Measurements from ENCODE around the gene ZNHIT6.

ZNHIT6 gene

GRCh38 chr1:85623061-85623471 lies 85.2 kb downstream of the ZNHIT6 start:
- 40% methylated on average over 1 of the region's 1 CpG for WGBS
- no peak overlapping the region for H2AFZ ChIP-seq (ENCODE audit: low read depth, low read length)

DNA sequence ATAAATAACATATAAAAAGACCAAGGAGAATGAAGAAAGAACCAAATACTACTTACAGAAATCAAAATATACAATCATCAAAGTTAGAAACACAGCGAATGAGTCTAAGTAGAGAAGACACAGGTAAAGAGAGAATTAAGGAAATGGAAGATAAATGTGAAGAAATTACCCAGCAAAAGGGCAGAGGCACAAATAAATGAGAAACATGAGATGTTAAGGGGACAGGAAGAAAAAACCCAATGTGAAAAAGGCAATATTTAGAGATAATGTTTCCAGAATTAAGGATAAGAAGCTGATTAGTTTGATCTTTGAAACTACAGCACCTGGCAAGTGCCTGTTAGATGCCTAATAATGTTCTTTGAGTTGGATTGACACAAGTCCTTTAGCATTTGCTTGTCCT lies 86.8 kb downstream of the ZNHIT6 start:
- Histone ChIP-seq H3K14ac (ENCODE audit: low read length in 2 of 2) (no peak overlapping the region), H3K4me2 (ENCODE audit: low read length, poor library complexity, severe bottlenecking) (no peak overlapping the region), H3K9ac (ENCODE audit: low read length) (no peak overlapping the region), H3K36me3 (ENCODE audit: control insufficient read depth in 1 of 2, insufficient read depth in 2 of 2, low read depth in 1 of 2, low read length in 2 of 2) (peaks cover 0 to under 1% of the 10 kb centered on the region in 2 experiments), H3K18ac (ENCODE audit: low read depth in 1 of 2, low read length in 2 of 2) (no peak overlapping the region), H3K4ac (ENCODE audit: low read depth in 1 of 2, low read length in 2 of 2) (no peak overlapping the region), H2BK5ac (ENCODE audit: low read depth, low read length, poor library complexity, severe bottlenecking) (no peak overlapping the region), H2AK5ac (ENCODE audit: low read length, severe bottlenecking) (no peak overlapping the region), H2BK15ac (ENCODE audit: low read depth, poor library complexity, severe bottlenecking) (no peak overlapping the region), H2AFZ (ENCODE audit: low read depth, low read length) (no peak overlapping the region), H4K8ac (ENCODE audit: low read length) (no peak overlapping the region), H3K79me1 (replicated peaks; ENCODE audit: low read length, poor library complexity, severe bottlenecking) (no peaks in the 10 kb centered on the region), H3K9me3 (ENCODE audit: control insufficient read depth, low read length) (peaks cover 26% of the 10 kb centered on the region), H3K23ac (ENCODE audit: low read length in 2 of 2) (no peak overlapping the region), H2BK120ac (ENCODE audit: low read depth, low read length) (no peak overlapping the region), H4K91ac (ENCODE audit: low read length) (no peak overlapping the region), H2BK12ac (ENCODE audit: low read length in 2 of 2) (no peak overlapping the region), H3K4me3 (ENCODE audit: insufficient read depth in 1 of 2, low read depth in 1 of 2, low read length in 2 of 2) (peak overlapping the region in 1 of 2 experiments; percentile 38), H3K4me1 (ENCODE audit: control insufficient read depth, insufficient read depth, low read depth, low read length) (no peaks in the 10 kb centered on the region), H3K27me3 (ENCODE audit: control insufficient read depth in 1 of 2, insufficient read depth in 1 of 2, low read length in 2 of 2) (no peaks in the 10 kb centered on the region), H3K27ac (ENCODE audit: low read length, poor library complexity, severe bottlenecking) (no peak overlapping the region)
- DNase-seq: no peak
- WGBS: 100% methylated on average over 1 of the region's 1 CpG

More at GRCh38 chr1:85623061-85623471, 85.2 kb downstream of the ZNHIT6 start:
- H3K9ac ChIP-seq (ENCODE audit: low read length): no peak overlapping the region
- H3K4me2 ChIP-seq (ENCODE audit: low read length, poor library complexity, severe bottlenecking): no peak overlapping the region
- no peak overlapping the region for H4K8ac ChIP-seq (ENCODE audit: low read length)
- H3K23ac ChIP-seq (ENCODE audit: low read length in 2 of 2): no peak overlapping the region
- H3K27me3 ChIP-seq (ENCODE audit: control insufficient read depth in 1 of 2, insufficient read depth in 1 of 2, low read length in 2 of 2): no peaks in the 10 kb centered on the region
- peak overlapping the region in 1 of 2 experiments; percentile 54 for H2BK12ac ChIP-seq (ENCODE audit: low read length in 2 of 2)
- peak overlapping the region; percentile 91 for H2BK15ac ChIP-seq (ENCODE audit: low read depth, poor library complexity, severe bottlenecking)
- peak overlapping the region; percentile 5 for H2BK5ac ChIP-seq (ENCODE audit: low read depth, low read length, poor library complexity, severe bottlenecking)
- peaks cover 26% of the 10 kb centered on the region for H3K9me3 ChIP-seq (ENCODE audit: control insufficient read depth, low read length)
- H3K4ac ChIP-seq (ENCODE audit: low read depth in 1 of 2, low read length in 2 of 2): no peak overlapping the region
- peak; percentile 80 for DNase-seq
- H3K36me3 ChIP-seq (ENCODE audit: control insufficient read depth in 1 of 2, insufficient read depth in 2 of 2, low read depth in 1 of 2, low read length in 2 of 2): no peaks in the 10 kb centered on the region
- H3K18ac ChIP-seq (ENCODE audit: low read depth in 1 of 2, low read length in 2 of 2): peak overlapping the region; percentile 59 to 63
- no peak overlapping the region for H3K4me3 ChIP-seq (ENCODE audit: insufficient read depth in 1 of 2, low read depth in 1 of 2, low read length in 2 of 2)
- peaks cover 2% of the 10 kb centered on the region for H3K79me1 ChIP-seq (replicated peaks; ENCODE audit: low read length, poor library complexity, severe bottlenecking)
- peak overlapping the region; percentile 45 for H3K27ac ChIP-seq (ENCODE audit: low read length, poor library complexity, severe bottlenecking)
- peaks cover 3% of the 10 kb centered on the region for H3K4me1 ChIP-seq (ENCODE audit: control insufficient read depth, insufficient read depth, low read depth, low read length)
- H2AK5ac ChIP-seq (ENCODE audit: low read length, severe bottlenecking): peak overlapping the region; percentile 90
- no peak overlapping the region for H3K14ac ChIP-seq (ENCODE audit: low read length in 2 of 2)
- no peak overlapping the region for H4K91ac ChIP-seq (ENCODE audit: low read length)
- no peak overlapping the region for H2BK120ac ChIP-seq (ENCODE audit: low read depth, low read length)

- no peak overlapping the region for H3K14ac ChIP-seq (ENCODE audit: low read length in 2 of 2)
Measured at GRCh38 chr1:85617633-85618100, 90.6 kb downstream of the ZNHIT6 start.

DNA sequence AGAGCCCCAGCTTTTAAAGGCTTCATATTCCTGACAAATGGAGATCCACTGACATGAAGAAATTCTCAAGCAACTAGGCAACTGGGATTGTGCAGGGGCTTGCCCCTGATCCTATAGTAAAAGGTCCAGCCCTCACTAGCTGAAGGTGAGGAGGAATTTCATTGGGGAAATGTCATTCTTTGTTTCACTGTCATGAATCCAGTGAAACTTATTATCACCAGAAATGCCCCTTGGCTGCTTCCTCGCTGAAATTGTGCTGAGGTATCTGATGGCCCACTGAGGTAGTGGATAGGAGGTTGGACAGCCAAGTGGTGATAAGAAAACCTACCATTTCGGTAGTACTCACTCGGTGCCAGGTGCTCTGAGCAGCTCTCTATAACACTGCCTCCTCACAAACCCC lies 91.5 kb downstream of the ZNHIT6 start:
- Histone ChIP-seq H3K4me3 (ENCODE audit: insufficient read depth in 1 of 2, low read depth in 1 of 2, low read length in 2 of 2) (no peak overlapping the region), H4K91ac (ENCODE audit: low read length) (no peak overlapping the region), H3K27ac (ENCODE audit: low read length, poor library complexity, severe bottlenecking) (no peak overlapping the region), H3K27me3 (ENCODE audit: control insufficient read depth in 1 of 2, insufficient read depth in 1 of 2, low read length in 2 of 2) (no peaks in the 10 kb centered on the region), H3K36me3 (ENCODE audit: control insufficient read depth in 1 of 2, insufficient read depth in 2 of 2, low read depth in 1 of 2, low read length in 2 of 2) (peaks cover 0 to 6% of the 10 kb centered on the region in 2 experiments), H3K9ac (ENCODE audit: low read length) (no peak overlapping the region), H2BK15ac (ENCODE audit: low read depth, poor library complexity, severe bottlenecking) (no peak overlapping the region), H3K4me1 (ENCODE audit: control insufficient read depth, insufficient read depth, low read depth, low read length) (peaks cover 1% of the 10 kb centered on the region), H3K14ac (ENCODE audit: low read length in 2 of 2) (no peak overlapping the region), H4K8ac (ENCODE audit: low read length) (no peak overlapping the region), H3K23ac (ENCODE audit: low read length in 2 of 2) (no peak overlapping the region), H3K18ac (ENCODE audit: low read depth in 1 of 2, low read length in 2 of 2) (peak overlapping the region in 1 of 2 experiments; percentile 77), H3K4ac (ENCODE audit: low read depth in 1 of 2, low read length in 2 of 2) (no peak overlapping the region), H2BK120ac (ENCODE audit: low read depth, low read length) (no peak overlapping the region), H2AK5ac (ENCODE audit: low read length, severe bottlenecking) (peak overlapping the region; percentile 93), H2AFZ (ENCODE audit: low read depth, low read length) (no peak overlapping the region), H2BK12ac (ENCODE audit: low read length in 2 of 2) (peak overlapping the region; percentile 70 to 75), H3K9me3 (ENCODE audit: control insufficient read depth, low read length) (peaks cover 15% of the 10 kb centered on the region), H3K4me2 (ENCODE audit: low read length, poor library complexity, severe bottlenecking) (no peak overlapping the region), H3K79me1 (replicated peaks; ENCODE audit: low read length, poor library complexity, severe bottlenecking) (peaks cover 2% of the 10 kb centered on the region), H2BK5ac (ENCODE audit: low read depth, low read length, poor library complexity, severe bottlenecking) (peak overlapping the region; percentile 2)
- 80% methylated on average over 1 of the region's 3 CpGs for WGBS
- no peak for DNase-seq

More at GRCh38 chr1:85617633-85618100, 90.6 kb downstream of the ZNHIT6 start:
- H3K27me3 ChIP-seq (ENCODE audit: control insufficient read depth in 1 of 2, insufficient read depth in 1 of 2, low read length in 2 of 2): no peaks in the 10 kb centered on the region
- H3K4ac ChIP-seq (ENCODE audit: low read depth in 1 of 2, low read length in 2 of 2): no peak overlapping the region
- no peak overlapping the region for H4K8ac ChIP-seq (ENCODE audit: low read length)
- peaks cover 0 to 6% of the 10 kb centered on the region in 2 experiments for H3K36me3 ChIP-seq (ENCODE audit: control insufficient read depth in 1 of 2, insufficient read depth in 2 of 2, low read depth in 1 of 2, low read length in 2 of 2)
- peaks cover 1% of the 10 kb centered on the region for H3K4me1 ChIP-seq (ENCODE audit: control insufficient read depth, insufficient read depth, low read depth, low read length)
- peak; percentile 46 for DNase-seq
- H3K9ac ChIP-seq (ENCODE audit: low read length): peak overlapping the region; percentile 43
- H2BK5ac ChIP-seq (ENCODE audit: low read depth, low read length, poor library complexity, severe bottlenecking): peak overlapping the region; percentile 5
- WGBS: 81% methylated on average over 2 of the region's 3 CpGs
- H3K4me2 ChIP-seq (ENCODE audit: low read length, poor library complexity, severe bottlenecking): no peak overlapping the region
- H3K18ac ChIP-seq (ENCODE audit: low read depth in 1 of 2, low read length in 2 of 2): no peak overlapping the region
- peak overlapping the region; percentile 80 for H3K27ac ChIP-seq (ENCODE audit: low read length, poor library complexity, severe bottlenecking)
- no peak overlapping the region for H4K91ac ChIP-seq (ENCODE audit: low read length)
- peaks cover 2% of the 10 kb centered on the region for H3K79me1 ChIP-seq (replicated peaks; ENCODE audit: low read length, poor library complexity, severe bottlenecking)
- no peak overlapping the region for H2BK120ac ChIP-seq (ENCODE audit: low read depth, low read length)
- H3K23ac ChIP-seq (ENCODE audit: low read length in 2 of 2): no peak overlapping the region
- H3K9me3 ChIP-seq (ENCODE audit: control insufficient read depth, low read length): peaks cover 24% of the 10 kb centered on the region
- no peak overlapping the region for H2AFZ ChIP-seq (ENCODE audit: low read depth, low read length)
- H2AK5ac ChIP-seq (ENCODE audit: low read length, severe bottlenecking): peak overlapping the region; percentile 54
- no peak overlapping the region for H3K4me3 ChIP-seq (ENCODE audit: insufficient read depth in 1 of 2, low read depth in 1 of 2, low read length in 2 of 2)
- H2BK15ac ChIP-seq (ENCODE audit: low read depth, poor library complexity, severe bottlenecking): no peak overlapping the region
- H2BK12ac ChIP-seq (ENCODE audit: low read length in 2 of 2): peak overlapping the region in 1 of 2 experiments; percentile 21
